HG02981 (cell line): ENCODE results near the gene LRRC56.
"Not testable (repeated sequence)": the region's sequence is repeated elsewhere in the genome, so short reads cannot be mapped to it uniquely, and the experiment has no call there.

Source experiments
- ATAC-seq: cut with Tn5 transposase; IDR thresholded peaks from one replicate; pipeline ENCODE4 v1.9.1; 2021; ENCODE audit warnings: mild to moderate bottlenecking, moderate library complexity; ENCODE audit not compliant: unreplicated experiment

LRRC56 gene

DNA sequence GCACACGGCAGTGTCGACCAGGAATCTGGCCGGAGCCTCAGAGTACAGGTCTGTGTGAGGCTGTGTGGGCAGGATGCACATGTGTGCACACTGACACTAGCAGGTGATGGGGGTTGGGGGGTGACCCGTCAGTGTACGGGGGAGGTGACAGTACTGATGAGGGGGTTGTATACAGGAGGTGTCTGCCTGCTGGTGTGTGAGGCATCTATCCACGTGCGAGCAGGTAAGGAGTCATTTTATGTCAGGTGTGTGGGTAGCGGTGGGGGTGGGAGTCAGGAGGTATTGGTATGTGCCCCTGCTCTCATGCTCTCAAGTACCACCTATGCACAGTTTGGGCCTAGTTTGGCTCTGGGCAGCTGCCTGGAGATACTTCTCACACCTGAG lies 34.5 kb downstream of the LRRC56 start:
- no peak for ATAC-seq

- no peak for ATAC-seq
Measured at GRCh38 chr11:573146-573759, 35.9 kb downstream of the LRRC56 start.

GRCh38 chr11:574031-574570 lies 36.8 kb downstream of the LRRC56 start:
- not testable (repeated sequence) for ATAC-seq

DNA sequence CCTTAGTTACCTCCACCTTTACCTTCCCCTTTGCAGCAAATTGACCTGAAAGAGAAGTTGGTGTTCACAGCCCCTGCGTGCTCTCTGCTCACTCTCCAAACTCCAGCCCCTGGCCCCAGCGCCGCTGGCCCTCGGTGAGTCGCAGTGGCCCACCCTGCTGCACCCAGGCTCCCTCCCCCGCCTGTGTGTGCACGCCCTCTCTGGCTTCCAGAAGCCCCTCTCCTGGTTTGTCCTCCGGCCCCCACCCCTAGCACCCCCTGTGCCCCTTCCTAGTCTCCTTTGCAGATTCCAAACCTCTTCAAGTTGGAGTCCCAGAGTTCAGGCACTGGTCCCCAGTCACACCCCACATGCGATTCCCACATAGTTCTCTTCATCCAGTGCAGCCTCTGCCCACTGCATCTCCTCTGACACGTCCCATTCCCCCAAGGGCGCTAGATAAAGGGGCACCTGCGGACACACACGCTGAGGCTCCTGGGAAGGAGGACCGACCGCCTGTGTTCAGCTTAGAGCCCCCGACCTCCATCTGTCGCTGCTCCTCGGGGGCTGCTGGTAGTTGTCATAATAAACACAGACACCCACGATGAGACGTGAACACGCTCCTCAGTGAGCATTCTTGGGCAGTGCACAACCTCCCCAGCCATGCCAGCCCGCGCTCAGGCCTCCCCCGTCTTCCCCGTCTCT lies 37.4 kb downstream of the LRRC56 start:
- no peak for ATAC-seq

DNA sequence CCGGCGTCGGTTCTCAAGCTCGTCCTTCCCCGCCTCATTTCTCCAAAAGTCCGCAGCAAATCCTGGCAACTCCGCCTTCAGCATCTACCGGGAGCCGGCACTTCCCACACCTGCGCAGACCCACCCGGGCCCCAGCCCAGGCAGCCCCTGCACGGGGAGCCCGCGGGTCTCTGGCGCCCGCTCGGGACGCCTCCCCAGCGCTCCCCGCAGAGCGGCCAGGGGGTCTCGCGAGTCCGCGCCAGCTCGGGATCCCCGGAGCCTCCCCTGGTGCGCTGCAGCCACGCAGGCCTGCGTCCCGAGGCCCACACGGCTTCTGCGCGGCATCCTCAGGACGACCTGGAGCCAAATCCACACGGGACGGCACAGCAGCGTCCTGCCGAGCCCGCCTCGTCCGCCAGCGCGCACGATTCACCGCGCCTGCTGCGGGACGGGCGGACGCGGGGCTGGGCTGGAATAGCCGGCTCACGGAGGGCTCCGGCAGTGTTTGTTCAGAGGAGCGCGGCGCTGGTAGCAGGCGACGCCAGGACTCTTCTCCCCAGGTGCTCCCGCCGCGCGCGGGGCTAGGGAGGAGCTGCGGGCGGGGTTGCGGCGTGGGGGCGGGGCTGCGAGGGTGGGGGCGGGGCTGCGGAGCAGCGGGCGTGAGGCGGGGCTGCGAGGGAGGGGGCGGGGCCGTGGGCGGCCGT lies 38.1 kb downstream of the LRRC56 start:
- peak; percentile 25 for ATAC-seq

DNA sequence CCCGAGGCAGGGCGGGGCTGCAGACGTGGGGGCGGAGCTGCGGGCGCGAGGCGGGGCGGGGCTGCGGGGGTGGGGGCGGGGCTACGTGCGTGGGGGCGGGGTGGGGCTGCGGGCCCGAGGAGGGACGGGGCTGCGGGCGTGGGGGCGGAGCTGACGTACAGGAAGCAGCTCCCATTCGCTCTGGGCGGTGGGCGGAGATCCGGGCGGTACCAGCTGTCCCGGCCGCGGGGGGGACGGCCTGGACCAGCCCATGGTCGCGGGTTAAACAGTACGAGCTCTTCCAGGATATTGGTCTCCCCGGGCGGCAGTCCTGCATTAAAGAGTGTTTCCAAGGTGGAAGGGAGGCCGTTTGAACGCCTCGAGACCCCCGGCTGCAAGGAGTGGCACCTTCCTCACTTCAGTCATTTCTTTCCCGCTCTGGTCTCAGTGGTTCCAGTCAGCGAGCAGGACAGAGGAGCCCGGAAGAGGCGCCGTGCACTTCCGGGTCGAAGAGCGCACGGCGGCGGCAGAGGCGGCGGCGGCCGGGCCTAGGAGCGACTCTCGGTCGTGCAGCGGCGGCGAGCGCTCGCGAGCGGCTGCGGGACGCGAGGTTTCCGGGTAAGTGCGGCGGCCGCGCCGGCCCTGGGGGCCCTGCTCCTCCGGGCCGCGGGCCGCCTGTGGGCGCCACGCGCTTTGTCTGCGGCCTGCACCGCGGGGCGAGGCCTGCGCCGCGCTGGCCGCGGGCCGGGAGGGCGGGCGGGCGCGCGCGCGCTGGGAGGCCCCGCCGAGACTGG lies 38.9 kb downstream of the LRRC56 start, which contains the start of gene PHRF1:
Gene PHRF1, plus strand, starts transcription at position 475 of the 773 bp plus-strand sequence. CDS start 5,043 bp downstream, outside the sequence.
- ATAC-seq, result peak; percentile 80

GRCh38 chr11:576811-577610 lies 39.7 kb downstream of the LRRC56 start:
- ATAC-seq, result no peak

DNA sequence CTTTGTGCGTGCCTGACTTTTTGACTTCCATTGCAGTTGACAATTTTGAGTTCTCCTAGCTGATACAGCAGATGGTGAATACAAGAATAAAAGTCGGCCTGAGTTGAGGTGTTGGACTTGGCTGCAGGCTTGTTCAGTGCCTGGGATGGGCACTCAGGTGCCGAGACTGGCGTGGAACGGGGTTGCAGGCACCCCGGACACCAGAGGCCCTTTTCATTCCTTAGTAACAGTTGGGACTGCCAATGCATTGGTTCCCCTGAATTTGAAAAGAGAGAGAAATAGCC lies 40.2 kb downstream of the LRRC56 start:
- no peak for ATAC-seq

DNA sequence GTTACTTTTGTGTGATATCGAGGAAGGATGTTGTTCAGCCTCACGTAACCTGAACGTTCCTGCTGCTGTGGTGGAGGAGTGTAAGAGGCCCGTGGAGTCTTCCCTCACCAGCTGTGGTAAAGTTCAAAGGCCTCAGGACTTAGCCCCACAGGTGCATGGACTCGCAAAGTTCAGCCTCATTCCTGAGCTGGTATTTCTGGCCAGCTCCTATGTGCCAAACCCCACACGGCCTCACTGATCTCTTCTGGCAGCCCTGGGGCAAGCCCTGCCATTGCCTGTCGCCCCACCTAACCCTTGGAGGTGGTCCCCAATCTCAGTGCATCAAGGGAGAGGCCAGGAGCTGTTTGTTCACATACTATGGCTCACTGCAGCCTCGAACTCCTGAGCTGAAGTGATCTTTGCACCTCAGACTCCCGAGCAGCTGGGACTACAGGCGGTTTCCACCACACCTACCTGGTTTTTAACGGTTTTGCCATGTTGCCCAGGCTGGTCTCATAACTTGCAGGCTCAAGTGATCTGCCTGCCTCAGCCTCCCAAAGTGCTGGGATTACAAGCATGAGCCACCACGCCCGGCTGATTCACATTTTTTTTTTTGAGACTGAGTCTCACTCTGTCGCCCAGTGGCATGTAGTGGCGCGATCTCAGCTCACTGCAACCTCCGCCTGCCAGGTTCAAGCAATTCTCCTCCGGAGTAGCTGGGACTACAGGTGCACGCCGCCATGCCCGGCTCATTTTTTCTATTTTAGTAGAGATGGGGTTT lies 41.1 kb downstream of the LRRC56 start:
- ATAC-seq, result no peak

DNA sequence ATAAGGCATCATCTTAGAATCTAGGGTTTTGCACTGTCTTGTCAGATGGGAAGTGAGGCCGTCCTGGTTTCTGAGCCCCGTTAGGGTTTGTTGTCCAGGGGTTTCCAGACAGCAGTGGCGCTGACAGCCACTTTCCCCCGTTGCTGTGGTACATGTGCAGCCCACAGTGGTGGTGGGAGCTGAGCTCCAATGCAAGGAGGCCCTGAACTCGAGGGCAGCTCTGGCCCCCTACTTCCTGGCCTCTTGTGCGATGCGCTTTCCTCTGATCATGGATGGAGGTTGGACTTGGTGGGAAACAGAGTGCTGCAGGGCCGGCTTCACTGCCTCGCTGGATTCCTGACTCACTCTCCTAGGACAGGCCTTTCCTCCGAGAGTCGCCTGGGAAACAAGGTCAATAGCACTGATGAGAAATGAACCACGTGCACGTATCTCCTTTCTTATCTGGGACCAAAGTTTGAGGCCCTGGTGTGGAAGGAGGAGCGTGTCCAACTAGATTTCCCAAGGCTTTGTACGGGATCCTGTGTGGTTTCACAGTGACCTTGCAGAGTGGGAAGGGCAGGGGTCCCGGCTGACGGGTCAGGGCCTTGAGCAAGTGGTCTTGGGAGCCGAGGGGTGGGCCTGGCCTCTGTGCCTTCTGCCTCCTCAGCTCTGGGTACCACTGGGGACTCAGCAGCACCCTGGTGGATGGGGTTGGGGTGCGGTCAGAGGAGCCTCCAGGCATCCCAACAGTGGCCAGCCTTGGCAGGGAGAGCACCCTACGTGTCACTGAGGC lies 42.7 kb downstream of the LRRC56 start:
- ATAC-seq, result no peak

DNA sequence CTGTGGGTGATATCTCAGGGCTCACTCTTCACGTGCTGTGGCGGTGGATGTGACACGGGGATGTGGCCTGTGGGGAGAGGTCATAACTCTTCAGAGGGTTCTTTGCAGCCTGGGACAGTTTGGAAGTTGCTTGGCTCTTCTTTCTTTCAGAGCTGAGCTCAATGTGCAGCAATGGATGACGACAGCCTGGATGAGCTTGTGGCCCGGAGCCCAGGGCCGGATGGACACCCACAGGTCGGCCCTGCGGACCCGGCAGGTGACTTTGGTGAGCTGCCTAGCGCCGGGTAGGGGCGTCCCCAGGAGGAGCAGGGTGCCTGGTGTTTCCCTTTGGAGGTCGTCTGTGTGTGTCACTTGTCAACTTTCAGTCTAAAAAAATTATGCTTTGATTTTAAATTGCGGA lies 44.0 kb downstream of the LRRC56 start:
- ATAC-seq, result no peak

DNA sequence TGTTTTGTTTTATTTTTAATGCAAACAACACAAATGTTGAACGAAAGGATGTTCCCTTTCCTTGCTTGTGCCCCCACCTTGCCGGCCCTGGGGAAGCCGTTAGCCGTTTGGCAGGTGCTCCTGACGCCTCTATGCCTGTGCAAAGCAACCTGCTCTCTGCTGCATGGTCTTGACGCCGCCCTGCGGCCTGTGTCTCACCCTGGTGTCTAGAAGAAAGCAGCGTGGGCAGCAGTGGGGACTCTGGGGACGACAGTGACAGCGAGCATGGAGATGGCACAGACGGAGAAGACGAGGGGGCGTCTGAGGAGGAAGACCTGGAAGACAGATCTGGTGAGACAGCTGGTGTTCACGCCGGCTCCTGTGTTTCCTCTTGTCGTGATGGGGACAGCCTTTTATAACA lies 44.4 kb downstream of the LRRC56 start:
- ATAC-seq, result no peak

DNA sequence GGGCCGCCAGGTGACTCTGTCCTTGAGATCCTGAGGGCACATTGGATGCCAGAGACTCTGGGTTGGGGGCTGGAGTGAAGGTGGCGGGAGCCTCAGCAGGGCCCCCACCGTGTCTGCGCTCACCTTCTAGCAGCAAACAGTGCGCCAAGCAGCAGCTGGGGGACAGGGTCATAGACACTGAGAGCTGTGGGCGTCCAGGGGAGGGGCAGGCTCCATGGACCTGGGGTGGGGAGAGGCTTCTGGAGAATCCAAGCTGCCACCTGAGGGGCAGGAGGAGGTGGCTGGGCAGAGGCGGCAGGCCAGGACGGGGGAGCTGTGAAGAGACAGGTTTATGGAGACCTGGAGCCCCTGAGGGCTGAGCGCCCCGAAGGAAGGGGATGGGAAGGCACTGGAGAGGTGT lies 47.0 kb downstream of the LRRC56 start:
- no peak for ATAC-seq

- no peak for ATAC-seq
Measured at GRCh38 chr11:586376-587316, 49.3 kb downstream of the LRRC56 start.

- ATAC-seq, result no peak
Measured at GRCh38 chr11:587546-587945, 50.2 kb downstream of the LRRC56 start.

- ATAC-seq, result no peak
Measured at GRCh38 chr11:587978-588380, 50.7 kb downstream of the LRRC56 start.

DNA sequence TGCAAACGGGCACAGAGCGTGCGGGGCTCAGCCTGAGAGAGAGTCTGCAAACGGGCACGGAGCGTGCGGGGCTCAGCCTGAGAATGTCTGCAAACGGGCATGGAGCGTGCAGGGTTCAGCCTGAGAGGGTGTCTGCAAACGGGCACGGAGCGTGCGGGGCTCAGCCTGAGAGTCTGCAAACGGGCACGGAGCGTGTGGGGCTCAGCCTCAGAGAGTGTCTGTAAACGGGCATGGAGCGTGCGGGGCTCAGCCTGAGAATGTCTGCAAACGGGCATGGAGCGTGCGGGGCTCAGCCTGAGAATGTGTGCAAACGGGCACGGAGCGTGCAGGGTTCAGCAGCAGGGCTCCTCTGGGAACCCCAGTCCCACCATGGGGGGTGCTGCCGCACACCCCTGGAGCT lies 52.5 kb downstream of the LRRC56 start:
- no peak for ATAC-seq

DNA sequence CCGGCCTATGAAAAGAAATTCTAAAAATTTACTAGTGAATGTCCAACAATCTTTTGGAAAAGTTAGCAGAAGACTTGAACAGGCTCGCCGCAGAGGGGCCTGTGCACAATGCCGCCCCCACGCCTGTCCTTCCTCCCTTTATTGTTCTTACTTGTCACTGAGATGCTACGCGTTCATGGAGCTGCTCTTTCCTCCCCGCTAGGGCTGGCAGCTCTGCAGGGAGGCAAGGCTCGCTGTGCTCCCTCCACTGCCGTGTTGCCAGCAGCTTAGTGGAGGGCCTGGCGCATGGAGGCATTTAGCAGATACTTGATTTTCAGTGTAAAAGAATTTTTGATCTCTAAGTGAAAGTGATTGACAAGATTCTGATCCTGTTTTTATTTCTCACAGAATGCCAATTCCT lies 53.7 kb downstream of the LRRC56 start:
- no peak for ATAC-seq
